Mesendoderm (in vitro differentiated cells): ENCODE results near the gene JCHAIN.
"Not testable (repeated sequence)": the region's sequence is repeated elsewhere in the genome, so short reads cannot be mapped to it uniquely, and the experiment has no call there.

ENCODE experiments used
- DNase-seq: peaks from one replicate; pipeline ENCODE4 v3.0.0; 2013
- H2AK5ac ChIP-seq: 2 replicates; pipeline ENCODE4 v1.6.1; 2013; ENCODE audit warnings: low read length, inconsistent platforms
- H2BK120ac ChIP-seq: 2 replicates; pipeline ENCODE4 v1.6.1; 2013; ENCODE audit warnings: low read depth, mild to moderate bottlenecking, low read length, moderate library complexity, mixed read lengths
- H2BK15ac ChIP-seq: replicated peaks from 2 replicates; pipeline ENCODE4 v1.6.1; 2013; ENCODE audit warnings: low read depth, mild to moderate bottlenecking, moderate library complexity
- H2BK5ac ChIP-seq: 2 replicates; pipeline ENCODE4 v1.6.1; 2013; ENCODE audit warnings: low read length, inconsistent platforms
- H3K18ac ChIP-seq: 2 replicates; pipeline ENCODE4 v1.6.1; 2013; ENCODE audit warnings: mild to moderate bottlenecking, low read length, mixed read lengths
- H3K23ac ChIP-seq: one replicate; pipeline ENCODE4 v1.6.1; 2013; ENCODE audit warnings: low read length
- H3K27ac ChIP-seq: 2 replicates; pipeline ENCODE4 v1.5.1; 2013; ENCODE audit warnings: low read depth, mild to moderate bottlenecking, inconsistent platforms, low read length, moderate library complexity
- H3K27me3 ChIP-seq: 2 replicates; pipeline ENCODE4 v1.6.1; 2013; ENCODE audit warnings: low read length, control low read depth, mild to moderate bottlenecking, inconsistent platforms; ENCODE audit not compliant: insufficient read depth, poor library complexity
- H3K36me3 ChIP-seq: 2 replicates; pipeline ENCODE4 v1.6.1; 2013; ENCODE audit warnings: low read length, inconsistent platforms; ENCODE audit not compliant: control insufficient read depth, insufficient read depth
- H3K4ac ChIP-seq: one replicate; pipeline ENCODE4 v1.6.1; 2013; ENCODE audit warnings: low read depth, mild to moderate bottlenecking, low read length, moderate library complexity
- H3K4me1 ChIP-seq: 2 replicates; pipeline ENCODE4 v1.6.1; 2013; ENCODE audit warnings: low read depth, low read length, inconsistent platforms; ENCODE audit not compliant: control insufficient read depth
- H3K4me2 ChIP-seq: 2 replicates; pipeline ENCODE4 v1.6.1; 2013; ENCODE audit warnings: low read length
- H3K4me3 ChIP-seq: 2 replicates; pipeline ENCODE4 v1.5.1; 2013; ENCODE audit warnings: mild to moderate bottlenecking, low read length
- H3K56ac ChIP-seq: one replicate; pipeline ENCODE4 v1.6.1; 2013; ENCODE audit warnings: low read length
- H3K79me1 ChIP-seq: 2 replicates; pipeline ENCODE4 v1.6.1; 2013; ENCODE audit warnings: low read length, inconsistent platforms
- H3K79me2 ChIP-seq: 2 replicates; pipeline ENCODE4 v1.6.1; 2013; ENCODE audit warnings: mild to moderate bottlenecking, low read length; ENCODE audit not compliant: control insufficient read depth, insufficient read depth
- H3K9ac ChIP-seq: 2 replicates; pipeline ENCODE4 v1.6.1; 2013; ENCODE audit warnings: low read length, inconsistent platforms
- H4K5ac ChIP-seq: one replicate; pipeline ENCODE4 v1.6.1; 2013; ENCODE audit warnings: low read length
- H4K8ac ChIP-seq: one replicate; pipeline ENCODE4 v1.6.1; 2013; ENCODE audit warnings: low read depth, mild to moderate bottlenecking, control low read depth, low read length, moderate library complexity
- WGBS: extraction: QIAGEN DNeasy Blood & Tissue Kit; methylation state at CpG from one replicate; pipeline ENCODE4 v1.1.7; 2013; ENCODE audit warnings: low lambda C conversion rate, missing lambda C conversion rate; ENCODE audit not compliant: insufficient coverage; ENCODE audit errors: extremely low coverage; 5-methylcytosine and 5-hydroxymethylcytosine counted together

JCHAIN gene

GRCh38 chr4:70667740-70668535, 1.6 kb upstream of the JCHAIN start:
- no CpG with 5 or more reads among the region's 3 CpGs for WGBS
- DNase-seq, result no peak

GRCh38 chr4:70661309-70661922, 4.9 kb downstream of the JCHAIN start:
- not testable (repeated sequence) for H3K4ac ChIP-seq, H3K27ac ChIP-seq, H3K4me3 ChIP-seq, DNase-seq, H3K18ac ChIP-seq, H4K8ac ChIP-seq, H3K9ac ChIP-seq, H4K5ac ChIP-seq, H2BK5ac ChIP-seq, H3K27me3 ChIP-seq, H2AK5ac ChIP-seq, H3K79me1 ChIP-seq, H3K36me3 ChIP-seq, H2BK15ac ChIP-seq, H3K23ac ChIP-seq, H2BK120ac ChIP-seq, H3K4me2 ChIP-seq, H3K56ac ChIP-seq, H3K79me2 ChIP-seq, H3K4me1 ChIP-seq
- no CpG with 5 or more reads among the region's 5 CpGs for WGBS

More at GRCh38 chr4:70667740-70668535, 1.6 kb upstream of the JCHAIN start:
- Histone ChIP-seq H2BK5ac (no peak overlapping the region), H3K4ac (no peak overlapping the region), H3K27me3 (no peaks in the 10 kb centered on the region), H3K56ac (no peak overlapping the region), H3K4me2 (no peak overlapping the region), H3K9ac (no peak overlapping the region), H2AK5ac (no peak overlapping the region), H3K4me3 (no peak overlapping the region), H3K36me3 (no peaks in the 10 kb centered on the region), H4K5ac (no peak overlapping the region), H2BK120ac (no peak overlapping the region), H2BK15ac (no peak overlapping the region), H3K23ac (no peak overlapping the region), H3K79me1 (no peaks in the 10 kb centered on the region), H3K79me2 (no peaks in the 10 kb centered on the region), H3K27ac (no peak overlapping the region), H3K4me1 (no peaks in the 10 kb centered on the region), H4K8ac (no peak overlapping the region), H3K18ac (no peak overlapping the region)

- Histone ChIP-seq H3K9ac (no peak overlapping the region), H3K18ac (no peak overlapping the region), H2BK5ac (no peak overlapping the region), H3K56ac (no peak overlapping the region), H3K27ac (no peak overlapping the region), H3K4me3 (no peak overlapping the region), H3K79me2 (no peaks in the 10 kb centered on the region), H3K79me1 (no peaks in the 10 kb centered on the region), H3K4me1 (no peaks in the 10 kb centered on the region), H4K5ac (no peak overlapping the region), H3K23ac (no peak overlapping the region), H3K27me3 (no peaks in the 10 kb centered on the region), H2AK5ac (no peak overlapping the region), H3K4ac (no peak overlapping the region), H2BK120ac (no peak overlapping the region), H3K4me2 (no peak overlapping the region), H2BK15ac (no peak overlapping the region), H4K8ac (no peak overlapping the region), H3K36me3 (no peaks in the 10 kb centered on the region)
- DNase-seq, result no peak
- no CpG with 5 or more reads among the region's 4 CpGs for WGBS
These were observed 6.2 kb downstream of the JCHAIN start for GRCh38 chr4:70660106-70660505.

GRCh38 chr4:70658418-70658817, 7.9 kb downstream of the JCHAIN start:
- H3K4me1 ChIP-seq, result no peaks in the 10 kb centered on the region
- no peak overlapping the region for H2AK5ac ChIP-seq
- H3K9ac ChIP-seq, result no peak overlapping the region
- no peak overlapping the region for H3K4me2 ChIP-seq
- no CpG with 5 or more reads among the region's 3 CpGs for WGBS
- H3K4me3 ChIP-seq, result no peak overlapping the region
- H3K79me2 ChIP-seq, result no peaks in the 10 kb centered on the region
- H3K18ac ChIP-seq, result no peak overlapping the region
- no peak overlapping the region for H3K23ac ChIP-seq
- no peak overlapping the region for H3K27ac ChIP-seq
- no peak overlapping the region for H2BK5ac ChIP-seq
- no peak overlapping the region for H2BK120ac ChIP-seq
- H3K27me3 ChIP-seq, result no peaks in the 10 kb centered on the region
- no peak for DNase-seq
- no peak overlapping the region for H3K4ac ChIP-seq
- no peaks in the 10 kb centered on the region for H3K36me3 ChIP-seq
- H3K79me1 ChIP-seq, result no peaks in the 10 kb centered on the region
- H4K5ac ChIP-seq, result no peak overlapping the region
- no peak overlapping the region for H2BK15ac ChIP-seq
- no peak overlapping the region for H3K56ac ChIP-seq
- no peak overlapping the region for H4K8ac ChIP-seq

- no peak overlapping the region for H2BK120ac ChIP-seq
- H2AK5ac ChIP-seq, result no peak overlapping the region
- H3K18ac ChIP-seq, result no peak overlapping the region
- H3K36me3 ChIP-seq, result no peaks in the 10 kb centered on the region
- DNase-seq, result no peak
- H2BK5ac ChIP-seq, result no peak overlapping the region
- no peaks in the 10 kb centered on the region for H3K79me1 ChIP-seq
- no peak overlapping the region for H3K23ac ChIP-seq
- no peak overlapping the region for H3K4ac ChIP-seq
- H3K9ac ChIP-seq, result no peak overlapping the region
- H2BK15ac ChIP-seq, result no peak overlapping the region
- H3K4me1 ChIP-seq, result no peaks in the 10 kb centered on the region
- H3K27me3 ChIP-seq, result no peaks in the 10 kb centered on the region
- no peaks in the 10 kb centered on the region for H3K79me2 ChIP-seq
- H3K27ac ChIP-seq, result no peak overlapping the region
- H3K4me3 ChIP-seq, result no peak overlapping the region
- no peak overlapping the region for H4K5ac ChIP-seq
- H4K8ac ChIP-seq, result no peak overlapping the region
- no peak overlapping the region for H3K56ac ChIP-seq
- H3K4me2 ChIP-seq, result no peak overlapping the region
- 100% methylated on average over 2 of the region's 5 CpGs for WGBS
These were observed 9.0 kb downstream of the JCHAIN start for GRCh38 chr4:70657326-70657725.
